GM19397 (cell line): ENCODE results near the gene CHAD.
"Not testable (repeated sequence)": the region's sequence is repeated elsewhere in the genome, so short reads cannot be mapped to it uniquely, and the experiment has no call there.

Experiments
- ATAC-seq: cut with Tn5 transposase; IDR thresholded peaks from one replicate; pipeline ENCODE4 v1.9.1; 2021; ENCODE audit warnings: mild to moderate bottlenecking, moderate library complexity; ENCODE audit not compliant: unreplicated experiment

CHAD gene

DNA sequence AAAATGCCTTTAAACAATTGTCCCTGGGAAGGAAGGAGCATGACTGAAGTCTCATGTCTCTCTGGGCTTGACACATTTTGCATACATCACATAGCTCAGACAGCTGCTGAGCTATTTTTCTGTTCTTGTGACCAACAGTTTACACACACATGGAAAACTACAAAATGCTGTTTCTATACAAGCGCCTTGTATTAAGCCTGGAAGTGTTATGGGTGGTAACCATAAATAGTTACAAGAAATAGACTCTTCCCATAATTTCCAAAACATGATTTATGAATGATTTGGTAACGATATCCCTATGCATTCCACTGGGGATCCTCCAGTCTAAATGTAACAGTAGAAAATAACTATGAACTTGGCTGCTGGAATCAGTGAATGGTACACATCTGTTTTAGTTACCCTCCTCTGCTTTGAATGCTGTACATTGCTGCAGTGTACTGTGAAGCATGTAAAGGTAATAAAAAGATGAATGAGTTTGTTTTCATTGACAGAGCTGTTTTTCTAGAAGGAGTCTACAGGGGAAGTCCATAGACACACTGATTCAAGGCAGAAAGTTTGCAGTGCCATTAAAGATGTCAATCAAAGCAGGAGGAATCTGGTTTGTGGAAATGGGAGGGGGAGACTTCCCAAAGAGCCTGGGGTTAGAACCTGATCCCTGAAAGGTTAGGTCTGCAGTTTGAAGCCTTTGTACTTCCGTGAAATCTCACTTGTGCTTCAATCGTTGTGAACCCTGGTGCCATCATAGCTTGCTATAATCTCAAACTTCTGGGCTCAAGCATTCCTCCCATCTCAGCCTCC is 37.7 kb downstream of the CHAD start:
- ATAC-seq, result no peak

DNA sequence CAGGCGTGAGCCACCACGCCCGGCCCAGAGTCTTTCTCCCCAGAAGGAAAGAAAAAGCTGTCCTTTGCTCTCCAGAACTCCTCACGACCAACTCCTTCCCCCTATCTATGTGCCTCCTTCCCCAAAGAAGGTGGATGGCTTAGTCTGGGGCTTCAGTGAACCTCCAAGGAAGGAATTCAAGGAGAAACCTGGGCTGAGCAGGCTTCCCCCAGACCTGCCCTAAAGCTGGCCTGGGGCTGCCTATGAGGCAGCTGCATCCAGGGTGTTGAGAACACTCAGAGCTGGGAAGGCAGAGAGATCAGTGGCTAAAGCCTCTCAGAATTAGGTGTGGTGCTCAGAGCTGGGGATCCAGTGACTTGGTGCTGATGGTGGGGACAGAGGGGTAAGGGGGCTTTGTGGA is 38.9 kb downstream of the CHAD start:
- ATAC-seq, result no peak

DNA sequence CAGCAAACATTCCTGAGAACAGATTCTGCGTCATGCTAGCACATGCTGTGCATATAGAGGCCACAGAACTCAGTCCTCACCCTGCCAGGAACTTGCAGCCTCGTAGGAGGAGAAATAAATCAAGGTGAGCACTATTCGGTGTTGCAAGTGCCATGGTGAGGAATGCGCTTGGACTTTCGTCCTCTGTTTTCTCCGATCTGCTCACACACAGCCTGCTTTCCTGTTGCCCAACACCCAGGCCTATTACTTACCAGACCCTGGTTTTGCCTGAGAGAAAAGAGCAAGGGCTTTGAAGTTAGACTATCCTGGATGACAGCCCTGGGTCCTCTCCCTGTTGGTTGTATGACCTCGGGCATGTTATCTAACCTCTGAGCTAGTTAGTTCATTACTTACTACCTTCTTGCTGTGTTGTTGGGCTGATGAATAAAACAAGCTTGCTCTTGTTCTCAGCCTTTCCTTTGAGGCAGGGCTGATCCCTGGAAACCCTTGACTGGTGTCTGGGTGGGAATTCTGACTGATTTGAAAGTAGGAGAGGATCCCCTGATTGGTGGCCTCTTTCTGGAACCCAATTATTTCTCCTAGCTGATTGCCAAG is 39.8 kb downstream of the CHAD start:
- ATAC-seq, result no peak

DNA sequence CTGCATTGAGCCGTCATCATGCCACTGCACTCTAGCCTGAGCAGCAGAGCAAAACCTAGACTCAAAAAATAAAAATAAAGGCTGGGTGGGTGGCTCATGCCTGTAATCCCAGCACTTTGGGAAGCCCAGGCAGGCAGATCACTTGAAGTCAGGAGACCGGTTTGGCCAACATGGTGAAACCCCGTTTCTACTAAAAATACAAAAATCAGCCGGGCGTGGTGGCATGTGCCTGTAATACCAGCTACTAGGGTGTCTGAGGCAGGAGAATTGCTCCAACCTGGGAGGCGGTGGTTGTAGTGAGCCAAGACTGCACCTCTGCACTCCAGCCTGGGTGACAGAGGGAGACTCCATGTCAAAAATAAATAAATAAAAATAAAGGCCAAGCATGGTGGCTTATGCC is 40.6 kb downstream of the CHAD start:
- ATAC-seq, result not testable (repeated sequence)

DNA sequence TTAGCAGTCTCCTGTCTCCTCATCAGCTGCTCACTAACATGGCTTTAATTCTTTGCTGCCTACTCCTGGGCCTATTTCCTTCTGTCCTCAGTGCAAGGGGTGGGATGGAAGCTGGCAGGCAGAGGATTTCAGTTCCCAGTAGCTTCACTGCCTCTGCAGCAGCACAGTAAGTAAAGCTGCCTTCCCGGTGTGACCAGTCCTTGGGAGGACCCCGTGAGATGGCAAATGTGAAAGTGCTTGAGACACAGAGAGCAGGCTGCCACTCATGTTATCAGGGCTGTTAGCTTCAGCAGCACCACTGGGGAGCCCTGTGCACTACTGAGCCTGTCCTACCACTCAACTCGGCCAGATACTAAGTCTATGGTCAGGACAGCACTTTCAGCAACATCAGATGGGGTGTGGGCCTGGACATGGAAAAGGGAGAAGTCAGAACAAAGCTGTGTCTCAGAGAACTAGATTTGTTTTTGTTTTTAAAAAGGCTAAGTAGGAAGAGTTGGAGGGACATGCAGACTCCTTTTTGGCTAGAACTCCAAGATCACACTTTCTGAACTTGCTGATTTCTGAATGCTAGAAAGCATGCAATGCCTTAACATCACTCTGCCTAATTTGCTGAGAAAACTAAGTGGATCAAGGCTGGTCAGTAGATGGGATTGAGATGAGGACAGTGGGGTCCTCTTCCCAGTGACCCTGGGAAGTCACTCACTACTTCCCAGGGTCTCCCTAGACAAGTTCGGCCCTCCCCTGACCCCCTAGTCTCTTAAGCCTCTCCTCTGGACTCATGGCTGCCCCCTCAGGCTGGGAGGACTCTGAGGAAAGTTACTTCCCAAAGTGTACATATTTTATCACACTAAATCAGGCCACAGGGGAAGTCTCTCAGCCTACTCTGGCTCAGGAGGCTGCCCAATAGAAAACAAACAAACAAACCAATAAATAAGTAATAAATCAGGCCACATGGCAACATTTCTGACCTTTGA is 41.6 kb downstream of the CHAD start:
- no peak for ATAC-seq

DNA sequence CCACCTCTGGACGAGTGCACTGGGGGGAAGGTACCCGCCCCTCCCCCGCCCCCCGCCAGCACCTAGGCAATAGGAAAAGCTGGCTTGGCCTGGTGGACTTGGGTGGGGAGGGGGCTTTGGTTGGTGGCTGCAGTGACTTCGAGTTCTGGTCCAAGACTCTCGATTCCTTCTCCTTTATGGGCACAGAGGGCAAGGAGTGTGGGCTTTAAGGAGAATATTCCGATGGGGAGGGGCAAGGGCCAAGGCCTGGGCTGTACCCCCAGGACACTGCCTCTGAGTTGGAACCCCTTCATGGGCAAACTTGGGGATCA is 42.3 kb downstream of the CHAD start:
- no peak for ATAC-seq

DNA sequence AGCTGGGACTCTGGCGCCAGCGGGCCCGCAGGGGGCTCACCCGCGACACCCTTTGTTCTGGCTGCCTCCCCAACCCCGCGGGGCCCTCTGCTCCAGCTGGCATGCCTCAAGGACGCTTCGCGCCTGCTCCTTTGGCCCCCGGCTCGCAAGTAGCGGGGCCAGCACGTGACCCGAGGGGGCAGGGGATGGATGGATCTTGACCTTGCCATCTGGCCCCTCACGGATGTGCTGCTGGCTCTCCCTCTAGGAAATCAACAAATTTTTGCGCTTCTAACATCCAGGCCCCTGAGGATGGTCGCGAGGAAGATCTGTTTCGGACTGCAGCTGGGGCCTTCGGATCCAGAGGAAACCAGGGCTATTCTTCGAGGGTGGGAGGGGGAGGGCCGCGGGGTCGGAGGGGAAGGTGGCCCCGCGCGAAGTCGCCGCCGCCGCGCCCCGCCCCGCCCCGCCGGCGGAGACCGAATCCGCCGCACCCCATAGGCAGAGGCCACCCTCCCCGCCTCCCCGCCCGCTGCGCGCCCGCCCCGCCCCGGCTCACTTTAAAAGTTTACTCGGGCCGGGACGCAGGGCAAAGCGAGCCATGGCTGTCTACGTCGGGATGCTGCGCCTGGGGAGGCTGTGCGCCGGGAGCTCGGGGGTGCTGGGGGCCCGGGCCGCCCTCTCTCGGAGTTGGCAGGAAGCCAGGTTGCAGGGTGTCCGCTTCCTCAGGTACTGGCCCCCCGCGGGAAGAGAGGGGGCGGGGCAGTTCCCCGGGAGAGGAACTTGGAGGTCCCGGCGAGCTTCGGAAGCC is 42.8 kb downstream of the CHAD start, which contains the start of gene ACSF2:
ACSF2 (plus strand) TSS at position 537 of the 790 bp plus-strand sequence; CDS start at position 581, 44 bp downstream.
- peak; percentile 65 for ATAC-seq

DNA sequence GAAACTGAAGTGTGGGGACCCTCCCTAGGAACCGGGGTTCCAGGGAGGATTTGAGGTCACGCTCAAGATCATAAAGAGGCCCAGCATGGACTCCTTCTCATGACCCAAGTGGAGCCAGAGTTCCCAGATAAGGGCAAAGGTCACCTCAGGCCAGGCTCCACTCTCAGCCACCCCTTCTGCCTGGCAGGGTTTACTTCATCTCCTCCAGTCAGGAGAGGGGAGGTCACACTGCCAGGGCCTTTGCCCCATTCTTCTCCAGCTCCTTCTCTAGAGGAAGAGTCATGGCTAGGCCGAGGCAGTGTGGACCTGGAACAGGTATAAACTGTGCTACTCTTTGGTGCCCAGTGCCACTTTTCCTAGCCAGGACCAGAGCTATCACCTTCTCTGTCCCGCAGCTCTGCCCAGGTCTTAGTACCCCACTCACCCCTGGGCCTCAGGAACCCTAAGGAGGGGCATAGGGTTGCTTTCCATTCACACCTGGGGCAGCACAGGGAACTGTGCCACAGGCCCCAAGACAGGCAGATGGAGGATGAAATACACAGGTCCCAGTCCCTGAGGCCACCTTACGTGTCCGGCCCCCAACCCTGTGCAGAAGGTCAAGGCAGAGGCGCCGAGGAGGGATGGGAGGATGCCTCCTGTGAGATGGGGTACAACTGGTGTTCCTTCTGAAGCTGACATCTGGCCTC is 43.5 kb downstream of the CHAD start:
- no peak for ATAC-seq

DNA sequence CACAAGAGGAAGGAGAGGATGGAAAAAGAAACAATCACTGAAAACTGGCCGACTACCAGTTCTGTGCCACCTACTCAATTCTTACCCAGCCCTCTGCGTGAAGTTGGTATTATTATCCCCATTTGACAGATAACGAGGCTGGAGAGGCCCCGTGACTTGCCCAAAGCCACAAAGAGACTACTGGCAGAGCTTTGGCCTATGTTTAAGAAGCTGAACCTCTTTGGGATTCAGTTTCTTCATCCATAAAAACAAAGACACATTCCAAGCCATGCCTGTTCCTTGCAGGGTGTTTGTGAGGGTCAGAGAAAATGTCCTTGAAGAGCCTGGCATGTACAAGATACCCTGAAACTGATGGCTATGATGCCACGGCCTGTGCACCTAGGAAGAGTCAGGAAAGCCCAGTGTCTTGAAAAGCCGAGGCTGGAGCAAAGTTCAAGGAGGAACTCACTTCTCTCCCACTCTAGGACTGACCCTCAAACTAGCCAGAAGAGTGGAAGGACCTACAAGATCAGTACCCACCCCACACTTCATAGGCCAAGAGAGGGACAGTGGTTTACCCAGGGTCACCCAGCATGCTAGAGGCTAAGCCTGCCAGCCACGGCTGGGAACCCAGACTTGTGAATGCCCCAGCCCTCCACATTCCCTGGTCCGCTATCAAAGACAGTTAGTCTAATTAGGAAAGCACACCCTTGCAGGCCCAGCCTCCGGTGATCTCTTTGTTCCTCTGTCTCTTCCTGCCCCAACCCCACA is 44.3 kb downstream of the CHAD start:
- ATAC-seq, result no peak

DNA sequence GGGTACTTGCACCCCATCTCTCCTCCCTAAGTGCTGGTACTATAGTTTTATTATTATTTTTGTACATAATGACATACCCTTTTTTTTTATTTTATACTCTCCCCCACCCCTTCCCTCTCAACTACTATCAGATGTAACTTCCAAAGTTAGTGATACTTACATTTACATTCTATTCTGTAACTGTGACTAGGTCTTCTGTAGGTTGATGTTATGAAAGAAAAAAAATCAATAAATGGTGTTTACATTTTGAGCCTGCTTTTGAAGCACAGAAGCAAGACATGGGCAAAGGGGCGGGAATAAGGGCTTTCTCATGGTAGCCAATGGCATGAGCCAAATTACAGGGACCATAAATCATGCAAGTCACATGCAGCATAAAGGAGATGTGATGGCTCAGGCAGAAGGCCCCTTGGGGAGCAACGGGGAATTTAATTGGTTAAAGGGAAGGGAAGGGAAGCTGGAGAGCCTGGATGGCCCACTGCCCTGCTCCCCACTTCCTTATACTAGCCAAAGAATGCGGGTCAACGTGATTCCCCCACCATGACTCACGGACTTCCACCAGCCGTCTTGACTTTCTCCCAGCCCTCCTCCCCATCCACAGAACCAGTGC is 45.0 kb downstream of the CHAD start:
- no peak for ATAC-seq

DNA sequence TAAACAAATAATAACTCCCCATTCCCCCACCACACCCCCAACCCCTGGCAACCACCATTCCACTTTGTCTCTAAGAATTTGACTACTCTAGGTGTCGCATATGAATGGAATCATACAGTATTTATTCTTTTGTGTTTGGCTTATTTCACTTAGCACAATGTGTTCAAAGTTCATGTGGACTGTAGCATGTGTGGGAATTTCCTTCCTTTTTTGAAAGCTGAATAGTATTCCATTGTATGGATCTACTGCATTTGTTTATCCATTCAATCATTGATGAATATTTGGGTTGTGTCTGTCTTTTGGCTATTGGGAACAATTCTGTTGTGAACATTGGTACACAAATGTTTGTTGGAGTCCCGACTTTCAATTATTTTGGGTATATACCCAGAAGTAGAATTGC is 45.9 kb downstream of the CHAD start:
- no peak for ATAC-seq

DNA sequence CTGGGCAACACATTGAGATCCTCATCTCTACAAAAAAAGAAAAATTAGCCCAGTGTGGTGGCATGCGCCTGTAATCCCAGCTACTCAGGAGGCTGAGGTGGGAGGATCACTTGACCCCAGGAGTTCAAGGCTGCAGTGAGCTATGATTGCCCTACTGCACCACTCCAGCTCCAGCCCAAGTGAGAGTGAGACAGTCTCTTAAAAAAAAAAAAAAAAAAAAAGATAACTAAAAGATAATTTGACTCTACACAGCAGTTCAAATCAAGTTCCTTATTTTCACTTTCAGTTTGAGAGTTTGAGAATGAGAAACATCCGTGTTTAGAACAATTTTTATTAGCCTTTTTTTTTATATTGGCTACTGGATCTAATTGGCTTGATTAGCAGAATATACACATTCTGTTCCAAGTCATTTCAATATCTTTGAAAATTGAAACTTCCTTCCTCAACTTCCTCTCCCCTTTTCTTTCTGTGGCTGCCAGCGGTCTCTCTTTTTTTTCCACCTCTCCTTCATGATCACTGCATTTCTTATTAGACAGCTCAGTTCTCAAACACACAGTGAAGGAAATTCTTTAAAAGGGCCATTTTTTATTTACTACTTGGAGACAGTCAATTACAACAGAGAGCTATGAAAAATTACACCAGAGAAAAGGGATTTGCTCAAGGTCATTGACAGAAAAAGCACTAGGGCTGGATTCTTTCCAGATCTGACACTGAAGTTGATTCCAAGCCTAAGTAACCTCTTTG is 47.2 kb downstream of the CHAD start:
- ATAC-seq, result no peak

DNA sequence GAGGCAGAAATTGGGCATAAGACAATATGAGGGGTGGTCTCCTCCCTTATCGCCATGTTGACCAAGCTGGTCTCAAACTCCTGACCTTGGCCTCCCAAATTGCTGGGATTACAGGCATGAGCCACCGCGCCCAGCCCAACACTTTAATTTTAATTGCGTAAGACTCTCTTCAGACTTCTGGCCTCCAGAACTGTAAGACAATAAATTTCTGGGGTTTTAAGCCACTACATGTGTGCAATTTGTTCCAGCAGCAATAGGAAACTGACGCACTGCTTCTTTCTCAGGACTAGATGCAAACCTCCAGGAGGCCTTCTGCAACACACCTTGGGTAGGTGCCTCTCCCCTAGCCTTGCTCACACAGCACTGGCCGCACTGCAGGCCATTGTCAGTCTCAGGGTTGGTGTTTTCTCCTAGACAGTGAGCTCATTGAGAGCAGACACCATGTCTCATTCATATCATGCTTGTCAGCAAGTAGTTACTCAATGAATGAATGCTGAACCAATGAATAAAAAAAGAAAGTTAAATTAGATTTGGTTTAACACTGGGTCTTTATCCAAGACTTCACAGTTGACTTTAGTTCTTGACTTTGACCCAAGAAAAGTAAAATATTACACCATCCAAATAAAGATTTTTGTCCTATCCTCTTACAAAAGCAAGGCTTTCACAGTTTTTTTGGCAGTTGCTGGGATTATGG is 48.1 kb downstream of the CHAD start:
- ATAC-seq, result no peak

DNA sequence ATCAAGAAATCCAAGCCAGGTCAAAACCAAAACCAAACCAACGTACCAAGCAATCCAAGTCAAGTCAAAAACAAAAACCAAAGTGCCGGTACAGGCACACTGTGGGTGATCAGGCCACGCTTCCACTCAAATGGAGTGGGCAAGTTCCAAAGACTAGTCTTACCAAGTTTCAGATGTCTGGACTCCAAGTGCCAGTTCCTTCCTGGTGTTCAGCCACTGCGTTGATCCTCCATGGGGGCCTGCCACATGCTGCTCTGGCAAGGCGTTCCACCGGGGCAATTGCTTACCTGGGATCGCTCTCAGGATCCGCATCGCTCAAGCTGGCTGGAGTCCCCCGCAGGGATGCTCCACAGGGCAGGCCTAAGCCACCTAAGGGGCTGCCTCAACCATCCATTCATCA is 49.1 kb downstream of the CHAD start:
- not testable (repeated sequence) for ATAC-seq

DNA sequence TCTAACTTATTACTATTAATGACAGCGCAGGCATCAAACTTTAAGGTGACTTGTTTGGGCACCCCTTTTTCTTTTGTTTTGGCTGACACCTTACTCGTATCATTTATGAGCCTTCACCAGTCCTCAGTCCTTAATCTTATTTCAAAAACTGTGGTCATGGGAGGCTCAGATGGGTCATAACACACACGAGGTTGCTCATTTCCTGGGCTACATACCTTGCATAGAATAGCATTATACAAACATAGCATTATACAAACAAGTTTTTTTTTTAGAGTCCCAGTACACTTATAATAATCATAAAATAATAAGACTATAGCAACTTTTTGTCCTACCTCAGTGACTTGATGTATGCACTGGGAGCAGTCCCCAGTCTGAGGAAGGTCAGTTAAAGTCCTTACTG is 53.9 kb downstream of the CHAD start:
- ATAC-seq, result no peak
